Right lobe of liver (tissue), 4 donors: ENCODE measurements around the gene PIM3.

Source experiments
- CTCF ChIP-seq, 4 donors: fragments of 200-600 bp in 3 of 4; fragments of 450-650 bp in 1 of 4; IDR thresholded peaks; one replicate each; pipeline versions ENCODE4 v1.5.1 to v1.8.0; 2016 to 2022; ENCODE audit warnings: antibody characterized with exemption in 4 of 4, mild to moderate bottlenecking in 2 of 4
- POLR2A ChIP-seq: fragments of 450-650 bp; IDR thresholded peaks from one replicate; pipeline ENCODE4 v1.6.1; 2017; ENCODE audit warnings: antibody characterized with exemption, mild to moderate bottlenecking
- donor health status: DM: no; HTN: no; CAD: no.
- donor health status: DM: no; HTN: no; CAD: no.
- donor health status: DM: no; HTN: yes; CAD: no.

- no peak for TF ChIP-seq POLR2A
- no peak for TF ChIP-seq CTCF (IDR thresholded peaks at IDR 0.05)
These were observed 41.0 kb downstream of the PIM3 start for GRCh38 chr22:50001388-50002231.
